GM12864 (cell line): ENCODE results near the gene TAAR9.

ENCODE experiments used
- DNase-seq: peaks from one replicate; pipeline ENCODE4 v3.0.0-alpha.2; 2011; ENCODE audit warnings: low read depth
- H3K4me3 ChIP-seq: 2 replicates; pipeline ENCODE4 v1.5.1; 2011; ENCODE audit warnings: mild to moderate bottlenecking, low read depth, low read length, control low read depth
- CTCF ChIP-seq: IDR thresholded peaks from 2 replicates; pipeline ENCODE4 v1.5.1; 2011; ENCODE audit warnings: low read depth, mild to moderate bottlenecking, moderate library complexity, low read length, control low read depth, inconsistent platforms; ENCODE audit errors: missing control alignments

TAAR9 gene

GRCh38 chr6:132567566-132567965 is 29.5 kb downstream of the TAAR9 start:
- no peak for DNase-seq
- H3K4me3 ChIP-seq: no peak overlapping the region
- TF ChIP-seq CTCF: no peak

GRCh38 chr6:132568611-132569010 is 30.5 kb downstream of the TAAR9 start:
- no peak for TF ChIP-seq CTCF
- H3K4me3 ChIP-seq: no peak overlapping the region
- no peak for DNase-seq

GRCh38 chr6:132569170-132569569 is 31.1 kb downstream of the TAAR9 start:
- no peak for TF ChIP-seq CTCF
- H3K4me3 ChIP-seq: no peak overlapping the region
- DNase-seq: no peak

GRCh38 chr6:132570221-132570777 is 32.2 kb downstream of the TAAR9 start, which contains the start of gene TAAR6:
TSS of gene TAAR6 (plus strand) at chr6:132570322. CDS start at chr6:132570322, 0 bp downstream.
- TF ChIP-seq CTCF: no peak
- H3K4me3 ChIP-seq: no peak within 1 kb of the TSS
- no peak for DNase-seq

- DNase-seq: no peak
- no peak for TF ChIP-seq CTCF
- H3K4me3 ChIP-seq: no peak overlapping the region
Observed at GRCh38 chr6:132571774-132572173, 33.7 kb downstream of the TAAR9 start.

GRCh38 chr6:132584698-132585097 is 46.6 kb downstream of the TAAR9 start:
- TF ChIP-seq CTCF: no peak
- no peak overlapping the region for H3K4me3 ChIP-seq
- no peak for DNase-seq

- H3K4me3 ChIP-seq: no peak overlapping the region
- DNase-seq: no peak
Observed at GRCh38 chr6:132587424-132587823, 49.3 kb downstream of the TAAR9 start.

More at GRCh38 chr6:132587424-132587823, 49.3 kb downstream of the TAAR9 start:
- no peak for TF ChIP-seq CTCF
